Peyer's patch (tissue), 4 donors: ENCODE measurements around the gene TM9SF4. TPM values are rescaled to one million over a fixed set of nuclear protein-coding genes. Genes with fewer than 3 reads are reported as not detected.
A peak's percentile ranks its signal among the peaks of the same experiment; 100 is the strongest.
"Not testable (repeated sequence)": the region's sequence is repeated elsewhere in the genome, so short reads cannot be mapped to it uniquely, and the experiment has no call there.

Experiments used
- DNase-seq, 3 donors: peaks; one replicate each; pipeline ENCODE4 v3.0.0-alpha.2; 2017 to 2019
- H3K27ac ChIP-seq, 4 donors: fragments of 200-600 bp; sonication (generic); one replicate each; pipeline ENCODE4 v1.5.1; 2016 to 2019
- H3K27me3 ChIP-seq, 2 donors: fragments of 200-600 bp; sonication (generic); one replicate each; pipeline ENCODE4 v1.5.1; 2019
- H3K36me3 ChIP-seq, 3 donors: fragments of 200-600 bp; sonication (generic); one replicate each; pipeline ENCODE4 v1.5.1; 2016 to 2019
- H3K4me1 ChIP-seq, 4 donors: fragments of 200-600 bp; sonication (generic); one replicate each; pipeline ENCODE4 v1.5.1; 2016 to 2019
- H3K4me3 ChIP-seq, 4 donors: fragments of 200-600 bp; sonication (generic); 1 replicate in 3 of 4; 2 replicates in 1 of 4; pipeline ENCODE4 v1.5.1; 2016 to 2019; ENCODE audit warnings: mild to moderate bottlenecking in 1 of 4
- H3K9me3 ChIP-seq, 4 donors: fragments of 200-600 bp; sonication (generic); one replicate each; pipeline ENCODE4 v1.5.1; 2016 to 2019; ENCODE audit warnings: mild to moderate bottlenecking in 1 of 4
- CTCF ChIP-seq, 6 experiments: fragments of 450-650 bp in 4 of 6; fragments of 200-600 bp in 2 of 6; sonication (generic) in 1 of 6; IDR thresholded peaks; one replicate each; pipeline ENCODE4 v1.5.1; 2017 to 2019; ENCODE audit warnings: antibody characterized with exemption in 6 of 6, mild to moderate bottlenecking in 3 of 6, moderate library complexity in 1 of 6
- POLR2A ChIP-seq, 2 donors: fragments of 450-650 bp; IDR thresholded peaks; one replicate each; pipeline ENCODE4 v1.5.1; 2017; ENCODE audit warnings: antibody characterized with exemption in 2 of 2, mild to moderate bottlenecking in 2 of 2, moderate library complexity in 2 of 2
- total RNA-seq, 4 donors: library from RNA; depleted of rRNA; stranded (reverse); fragments of >200 nt; gene quantifications; one replicate each; pipeline ENCODE4 v1.1.0, GENCODE V29; 2016

TM9SF4 gene
- total RNA-seq, 4 donors from 2014 or later = 28.9 to 59.5 (median 45.5) TPM

- DNase-seq = peak in 1 of 3 donors; percentile 31
- H3K27ac ChIP-seq = no peak overlapping the region
- TF ChIP-seq POLR2A (IDR thresholded peaks at IDR 0.05) = no peak
- no peak for TF ChIP-seq CTCF (IDR thresholded peaks at IDR 0.05)
- no peaks in the 10 kb centered on the region for H3K9me3 ChIP-seq
- H3K4me3 ChIP-seq = no peak overlapping the region
- H3K4me1 ChIP-seq = no peaks in the 10 kb centered on the region
- H3K36me3 ChIP-seq = peaks cover 0 to 65% (median 0%) of the 10 kb centered on the region in 3 donors
- no peaks in the 10 kb centered on the region for H3K27me3 ChIP-seq
Measured at GRCh38 chr20:32165836-32166545, 56.5 kb downstream of the TM9SF4 start.

- peak in 1 of 3 donors; percentile 7 for DNase-seq
- Histone ChIP-seq H3K27ac (no peak overlapping the region), H3K4me1 (no peaks in the 10 kb centered on the region), H3K9me3 (no peaks in the 10 kb centered on the region), H3K36me3 (peaks cover 0 to 50% (median 0%) of the 10 kb centered on the region in 3 donors), H3K27me3 (no peaks in the 10 kb centered on the region), H3K4me3 (no peak overlapping the region)
- TF ChIP-seq POLR2A (IDR thresholded peaks at IDR 0.05) (no peak), CTCF (IDR thresholded peaks at IDR 0.05) (no peak)
Measured at GRCh38 chr20:32167552-32167951, 58.0 kb downstream of the TM9SF4 start.

GRCh38 chr20:32168184-32168910, 58.8 kb downstream of the TM9SF4 start:
- H3K27ac ChIP-seq = no peak overlapping the region
- no peak overlapping the region for H3K4me3 ChIP-seq
- H3K4me1 ChIP-seq = no peaks in the 10 kb centered on the region
- H3K9me3 ChIP-seq = no peaks in the 10 kb centered on the region
- H3K27me3 ChIP-seq = no peaks in the 10 kb centered on the region
- no peak for TF ChIP-seq POLR2A (IDR thresholded peaks at IDR 0.05)
- TF ChIP-seq CTCF (IDR thresholded peaks at IDR 0.05) = no peak
- peak in 1 of 3 donors; percentile 5 for DNase-seq
- H3K36me3 ChIP-seq = peaks cover 0 to 43% (median 0%) of the 10 kb centered on the region in 3 donors

GRCh38 chr20:32177696-32178095, 68.2 kb downstream of the TM9SF4 start:
- H3K4me3 ChIP-seq, H3K9me3 ChIP-seq, H3K36me3 ChIP-seq, H3K27ac ChIP-seq, H3K27me3 ChIP-seq, H3K4me1 ChIP-seq: not testable (repeated sequence)
- peak in 1 of 3 donors; percentile 26 for DNase-seq

- Histone ChIP-seq H3K9me3 (no peaks in the 10 kb centered on the region), H3K36me3 (no peaks in the 10 kb centered on the region), H3K27me3 (no peaks in the 10 kb centered on the region), H3K27ac (no peak overlapping the region), H3K4me3 (no peak overlapping the region), H3K4me1 (no peaks in the 10 kb centered on the region)
- TF ChIP-seq POLR2A (IDR thresholded peaks at IDR 0.05) (no peak), CTCF (IDR thresholded peaks at IDR 0.05) (no peak)
- DNase-seq = peak in 1 of 3 donors; percentile 11
Measured at GRCh38 chr20:32179515-32179914, 70.0 kb downstream of the TM9SF4 start.

GRCh38 chr20:32179934-32180333, 70.4 kb downstream of the TM9SF4 start:
- H3K27ac ChIP-seq = no peak overlapping the region
- no peaks in the 10 kb centered on the region for H3K36me3 ChIP-seq
- no peak for TF ChIP-seq CTCF (IDR thresholded peaks at IDR 0.05)
- no peak for TF ChIP-seq POLR2A (IDR thresholded peaks at IDR 0.05)
- no peak overlapping the region for H3K4me3 ChIP-seq
- DNase-seq = no peak
- no peaks in the 10 kb centered on the region for H3K4me1 ChIP-seq
- no peaks in the 10 kb centered on the region for H3K9me3 ChIP-seq
- no peaks in the 10 kb centered on the region for H3K27me3 ChIP-seq
